GM03348 (cell line): ENCODE measurements around the gene MED13.
A peak's percentile ranks its signal among the peaks of the same experiment; 100 is the strongest.

ENCODE experiments used
- DNase-seq: peaks from one replicate; pipeline ENCODE4 v3.0.0; 2012; ENCODE audit warnings: low spot score

The MED13 gene

GRCh38 chr17:62064791-62065563, at the start of gene MED13:
Gene MED13 (minus strand): TSS chr17:62065278. CDS start chr17:62065205, 73 bp downstream.
- peak; percentile 86 for DNase-seq

- DNase-seq: no peak
Measured at GRCh38 chr17:62112229-62112628, 47.2 kb upstream of the MED13 start.

- DNase-seq: no peak
Measured at GRCh38 chr17:62111562-62112171, 46.6 kb upstream of the MED13 start.

DNA sequence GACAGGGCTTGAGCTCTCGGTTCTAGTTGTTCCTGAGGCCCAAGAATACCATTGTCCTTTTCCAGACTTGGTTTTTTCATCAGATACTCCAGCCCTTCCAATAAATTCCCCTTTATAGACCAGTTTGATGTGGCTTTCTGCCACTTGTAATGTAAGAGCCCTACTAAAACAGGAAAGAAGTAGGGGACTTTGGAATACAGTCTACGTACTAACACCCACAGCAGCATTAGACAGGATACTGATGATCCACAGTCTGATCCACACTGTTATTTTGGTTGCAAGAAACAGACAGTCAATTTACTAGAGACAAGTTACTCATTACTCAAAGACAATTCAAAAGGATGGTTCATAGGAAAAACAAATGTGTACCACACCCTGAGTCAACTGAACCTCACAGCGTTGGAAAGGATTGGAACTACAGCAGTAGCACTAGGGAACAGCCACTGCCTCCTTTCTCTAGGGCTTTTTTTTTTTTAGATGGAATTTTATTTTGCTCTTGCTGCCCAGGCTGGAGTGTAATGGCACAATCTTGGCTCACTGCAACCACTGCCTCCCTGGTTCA, 45.9 kb upstream of the MED13 start:
- DNase-seq: no peak

DNA sequence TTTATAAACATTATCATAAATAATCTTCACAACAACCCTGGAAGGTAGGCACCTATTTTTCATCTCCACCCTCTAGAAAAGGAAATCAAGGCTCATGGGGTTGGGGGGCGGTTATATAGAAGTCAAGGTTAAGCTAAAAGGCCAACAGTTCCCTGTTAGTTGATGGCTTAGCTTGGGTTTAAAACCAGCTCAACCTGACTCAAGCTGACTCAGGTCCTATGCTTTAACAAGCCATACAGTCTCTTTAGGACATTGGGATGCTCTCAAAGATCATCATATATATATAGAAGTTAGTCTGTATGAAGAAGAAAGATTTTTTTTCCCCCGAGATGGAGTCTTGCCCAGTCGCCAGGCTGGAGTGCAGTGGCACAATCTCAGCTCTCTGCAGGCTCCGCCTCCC, 44.8 kb upstream of the MED13 start:
- DNase-seq: no peak

DNA sequence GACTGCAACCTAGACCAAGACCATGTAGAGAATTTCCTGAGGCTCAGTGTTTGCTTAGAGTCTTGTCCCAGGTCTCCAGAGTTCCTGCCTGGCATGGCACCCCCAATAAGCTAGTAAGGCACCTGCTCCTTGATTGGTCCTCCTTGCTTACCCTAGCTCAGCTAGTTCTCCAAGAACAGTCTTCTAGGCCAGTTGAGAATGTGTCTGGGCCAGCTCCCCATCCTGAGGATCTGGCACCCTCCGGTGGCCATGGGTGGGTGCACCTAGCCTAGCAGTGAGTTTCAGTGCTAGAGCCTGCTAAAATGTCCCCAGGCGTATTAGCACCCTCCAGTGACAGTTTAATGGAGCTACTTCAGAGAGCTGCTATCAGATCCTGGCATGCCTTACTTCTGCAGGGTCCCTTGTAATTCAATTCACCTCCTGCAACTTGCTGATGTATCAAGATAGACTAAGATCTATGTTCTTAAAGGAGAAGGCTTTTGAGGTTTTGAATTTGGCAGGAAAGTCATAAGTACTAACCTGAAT, 44.4 kb upstream of the MED13 start:
- peak; percentile 86 for DNase-seq

DNA sequence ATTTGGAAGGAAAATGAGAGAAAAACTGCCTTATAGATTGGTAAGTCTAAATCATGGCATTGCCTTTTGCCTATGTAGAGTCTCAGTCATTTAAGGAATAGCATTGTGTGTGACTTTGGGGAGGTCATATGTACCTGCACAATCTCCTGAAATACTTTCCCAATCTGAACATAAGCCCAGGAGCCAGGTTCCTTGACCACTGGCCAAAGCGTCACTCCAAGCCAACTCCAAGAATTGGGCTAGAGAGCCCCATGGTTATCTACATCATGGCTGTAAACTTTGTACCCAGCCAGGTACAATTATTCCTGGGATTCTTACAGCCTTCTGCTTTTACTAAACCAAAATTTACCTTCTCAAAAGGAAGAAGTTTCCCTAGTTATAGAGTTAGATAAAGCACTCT, 40.8 kb upstream of the MED13 start:
- DNase-seq: no peak

DNA sequence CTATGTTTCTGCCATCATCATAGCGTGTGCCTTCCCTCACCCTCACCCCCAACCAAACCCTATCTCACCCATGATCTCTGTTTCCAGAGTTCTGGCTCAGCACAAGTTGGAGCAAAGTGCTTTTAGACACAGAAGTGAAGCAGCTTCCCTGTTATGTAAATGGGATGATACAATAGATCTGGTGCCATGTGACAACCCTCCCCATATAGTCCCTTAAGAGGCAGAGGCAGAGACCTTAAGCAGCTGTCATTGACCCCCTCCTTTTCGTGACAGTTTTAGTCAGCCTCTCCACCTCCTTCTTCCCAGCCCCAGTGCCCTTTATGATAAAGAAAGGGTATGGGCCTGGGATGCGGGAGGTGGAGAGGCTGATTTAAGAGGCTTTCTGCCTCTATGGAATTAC, 40.3 kb upstream of the MED13 start:
- DNase-seq: no peak

DNA sequence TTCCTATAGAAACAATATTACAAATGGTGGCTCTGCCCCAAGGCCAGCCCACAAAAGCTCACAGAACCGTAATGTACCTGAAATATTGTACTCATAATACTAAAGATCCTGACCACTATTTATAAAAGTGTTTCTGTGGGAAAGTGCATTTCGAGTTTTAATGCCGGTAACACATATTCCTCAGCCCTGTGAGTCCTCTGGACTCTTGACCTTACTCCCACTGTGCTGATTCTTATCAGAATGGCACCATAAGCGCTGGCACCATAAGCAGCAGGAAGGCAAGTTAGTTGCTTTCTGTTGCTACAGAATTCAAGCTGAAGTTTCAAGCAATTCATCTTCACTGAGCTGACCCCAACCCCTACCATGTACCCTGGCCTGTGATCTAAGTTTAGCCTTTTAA, 36.4 kb upstream of the MED13 start:
- no peak for DNase-seq

DNA sequence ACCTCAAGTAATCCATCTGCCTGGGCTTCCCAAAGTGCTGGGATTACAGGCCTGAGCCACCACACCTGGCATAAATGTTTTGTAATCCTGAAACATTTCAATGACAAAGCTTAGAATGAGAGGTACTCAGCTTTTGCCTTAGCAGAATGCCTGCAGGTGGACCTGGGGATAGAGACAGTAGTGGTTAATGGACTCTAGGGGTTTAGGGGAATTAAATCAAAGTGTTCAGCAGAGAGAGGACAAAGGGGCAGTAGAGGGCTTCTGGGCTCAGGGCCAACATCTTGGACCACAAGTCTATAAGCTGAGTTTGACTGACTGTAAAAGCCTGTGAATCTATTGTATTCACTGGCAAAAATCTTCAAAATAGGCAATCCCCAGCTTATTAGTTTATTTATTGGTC, 36.0 kb upstream of the MED13 start:
- DNase-seq: no peak

GRCh38 chr17:62100055-62100454, 35.0 kb upstream of the MED13 start:
- no peak for DNase-seq

DNA sequence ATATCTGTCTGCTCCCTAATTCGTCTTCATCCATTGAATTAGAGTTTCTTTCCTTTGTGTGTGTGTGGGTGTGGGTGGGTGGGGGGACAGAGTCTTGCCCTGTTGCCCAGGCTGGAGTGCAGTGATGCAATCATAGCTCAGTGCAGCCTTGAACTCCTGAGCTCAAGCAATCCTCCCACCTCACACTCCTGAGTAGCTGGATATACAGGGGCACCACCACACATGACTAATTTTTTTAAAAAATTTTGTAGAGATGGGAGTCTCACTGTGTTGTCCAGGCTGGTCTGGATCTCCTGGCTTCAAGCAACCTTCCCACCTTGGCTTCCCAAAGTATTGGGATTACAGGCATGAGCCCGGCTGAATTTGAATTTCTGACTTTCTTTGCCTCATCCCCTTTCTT, 34.5 kb upstream of the MED13 start:
- DNase-seq: no peak

- no peak for DNase-seq
Measured at GRCh38 chr17:62098623-62099231, 33.6 kb upstream of the MED13 start.

DNA sequence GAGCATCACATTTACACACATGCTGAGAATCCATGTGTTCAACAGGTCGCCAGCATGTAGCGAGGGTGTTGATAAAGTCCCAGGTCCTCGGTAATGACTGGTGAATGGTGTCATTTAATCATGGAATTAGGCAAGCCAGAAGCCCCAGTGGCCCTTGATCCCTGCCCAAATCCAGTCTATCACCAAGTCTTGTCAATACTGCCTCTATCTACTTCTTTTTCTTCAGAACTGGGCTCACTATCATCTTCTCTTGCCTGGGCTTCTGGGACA, 31.3 kb upstream of the MED13 start:
- no peak for DNase-seq

- no peak for DNase-seq
Measured at GRCh38 chr17:62094175-62094574, 29.1 kb upstream of the MED13 start.

- peak; percentile 71 for DNase-seq
Measured at GRCh38 chr17:62093188-62094155, 28.4 kb upstream of the MED13 start.

GRCh38 chr17:62092784-62093183, 27.7 kb upstream of the MED13 start:
- DNase-seq: no peak

GRCh38 chr17:62091804-62092203, 26.7 kb upstream of the MED13 start:
- DNase-seq: no peak

GRCh38 chr17:62090868-62091267, 25.8 kb upstream of the MED13 start:
- DNase-seq: no peak

DNA sequence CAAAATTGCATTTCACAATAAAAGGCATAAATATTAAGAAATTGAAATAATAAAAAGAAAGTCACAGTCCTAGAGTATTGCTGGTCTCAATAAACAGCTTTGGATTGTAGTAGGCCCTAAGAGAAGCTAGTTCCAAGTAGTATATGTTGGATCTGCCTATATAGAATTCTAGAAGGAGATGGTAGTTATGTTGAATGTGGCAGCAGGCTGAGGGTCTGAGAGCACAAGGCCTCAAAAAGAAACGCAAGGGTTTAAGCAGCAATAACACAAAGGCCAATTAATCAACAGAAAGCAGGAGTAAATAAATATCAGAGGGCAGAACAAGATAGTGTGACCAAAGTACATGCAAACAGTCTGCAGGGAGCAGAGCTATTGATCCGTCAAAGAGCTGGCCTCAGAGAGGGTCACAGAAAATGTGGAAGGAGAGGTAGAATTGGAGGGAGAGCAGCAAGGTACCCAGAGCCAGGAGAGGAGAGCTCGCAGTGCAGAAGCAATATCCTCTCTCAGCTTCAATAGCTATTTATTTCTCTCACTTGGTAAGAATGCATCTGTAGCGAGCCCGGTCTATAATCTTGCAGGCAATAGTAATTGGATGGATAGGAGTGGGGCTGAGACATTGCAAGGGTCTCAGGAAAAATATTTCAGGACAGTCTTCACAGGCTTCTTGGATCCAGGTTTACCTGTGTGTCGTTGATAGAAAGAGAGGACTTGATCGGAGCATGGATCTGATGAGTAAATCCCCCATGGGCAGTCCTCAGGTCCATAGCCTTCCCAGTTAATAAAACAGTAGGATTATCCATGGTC, 25.1 kb upstream of the MED13 start:
- no peak for DNase-seq

DNA sequence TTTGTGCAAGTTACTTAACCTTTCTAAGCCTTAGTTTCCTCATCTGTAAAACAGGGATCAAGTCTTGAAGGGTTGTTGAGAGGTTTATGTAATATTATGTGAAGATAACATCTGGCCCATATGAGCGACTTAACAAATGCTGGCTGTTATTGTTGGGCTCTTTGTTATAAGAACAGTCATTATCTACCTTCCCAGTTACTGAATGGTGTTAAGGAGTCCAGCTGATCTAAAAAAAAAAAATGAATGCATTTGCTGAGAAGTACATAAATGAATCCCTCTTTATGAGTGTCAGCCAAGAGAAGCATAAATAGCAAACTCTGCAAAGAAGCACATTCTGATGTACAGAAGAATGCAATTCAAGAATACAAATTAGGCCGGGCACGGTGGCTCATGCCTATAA, 24.3 kb upstream of the MED13 start:
- no peak for DNase-seq
